ENCODE results near the gene SPAG17.

Gene SPAG17

GRCh38 chr1:118082984-118083383 lies 102.0 kb downstream of the SPAG17 start:
- H3K4me1 ChIP-seq (ENCODE audit: control insufficient read depth, insufficient read depth, low read length, unreplicated experiment), result no peaks in the 10 kb centered on the region
- H3K79me2 ChIP-seq (ENCODE audit: control insufficient read depth, insufficient read depth, low read length, unreplicated experiment), result no peaks in the 10 kb centered on the region
- H3K4me3 ChIP-seq (ENCODE audit: low read depth, low read length), result no peak overlapping the region
- H3K27ac ChIP-seq (ENCODE audit: low read depth, low read length), result no peak overlapping the region
- no peaks in the 10 kb centered on the region for H3K27me3 ChIP-seq (ENCODE audit: insufficient read depth, low read length)
- no peak overlapping the region for H2AFZ ChIP-seq (ENCODE audit: low read length, unreplicated experiment)
- H3K36me3 ChIP-seq (ENCODE audit: insufficient read depth, low read length), result no peaks in the 10 kb centered on the region

- Histone ChIP-seq H3K4me1 (ENCODE audit: control insufficient read depth, insufficient read depth, low read length, unreplicated experiment) (no peaks in the 10 kb centered on the region), H3K79me2 (ENCODE audit: control insufficient read depth, insufficient read depth, low read length, unreplicated experiment) (no peaks in the 10 kb centered on the region), H3K36me3 (ENCODE audit: insufficient read depth, low read length) (no peaks in the 10 kb centered on the region), H3K27me3 (ENCODE audit: insufficient read depth, low read length) (no peaks in the 10 kb centered on the region), H3K4me3 (ENCODE audit: low read depth, low read length) (peak overlapping the region; percentile 6; the same call in 1 of the 2 replicates), H3K27ac (ENCODE audit: low read depth, low read length) (no peak overlapping the region), H2AFZ (ENCODE audit: low read length, unreplicated experiment) (peak overlapping the region; percentile 31)
Observed at GRCh38 chr1:118081387-118081786, 103.6 kb downstream of the SPAG17 start.

GRCh38 chr1:118077331-118078045 lies 107.5 kb downstream of the SPAG17 start:
- Histone ChIP-seq H2AFZ (ENCODE audit: low read length, unreplicated experiment) (peak overlapping the region; percentile 79), H3K27ac (ENCODE audit: low read depth, low read length) (no peak overlapping the region), H3K79me2 (ENCODE audit: control insufficient read depth, insufficient read depth, low read length, unreplicated experiment) (no peaks in the 10 kb centered on the region), H3K27me3 (ENCODE audit: insufficient read depth, low read length) (no peaks in the 10 kb centered on the region), H3K4me1 (ENCODE audit: control insufficient read depth, insufficient read depth, low read length, unreplicated experiment) (no peaks in the 10 kb centered on the region), H3K36me3 (ENCODE audit: insufficient read depth, low read length) (no peaks in the 10 kb centered on the region), H3K4me3 (ENCODE audit: low read depth, low read length) (no peak overlapping the region)

GRCh38 chr1:118075116-118075515 lies 109.9 kb downstream of the SPAG17 start:
- no peak overlapping the region for H3K27ac ChIP-seq (ENCODE audit: low read depth, low read length)
- H2AFZ ChIP-seq (ENCODE audit: low read length, unreplicated experiment), result no peak overlapping the region
- no peaks in the 10 kb centered on the region for H3K4me1 ChIP-seq (ENCODE audit: control insufficient read depth, insufficient read depth, low read length, unreplicated experiment)
- H3K79me2 ChIP-seq (ENCODE audit: control insufficient read depth, insufficient read depth, low read length, unreplicated experiment), result no peaks in the 10 kb centered on the region
- no peaks in the 10 kb centered on the region for H3K27me3 ChIP-seq (ENCODE audit: insufficient read depth, low read length)
- no peak overlapping the region for H3K4me3 ChIP-seq (ENCODE audit: low read depth, low read length)
- no peaks in the 10 kb centered on the region for H3K36me3 ChIP-seq (ENCODE audit: insufficient read depth, low read length)

GRCh38 chr1:118073648-118074435 lies 111.2 kb downstream of the SPAG17 start:
- no peak overlapping the region for H2AFZ ChIP-seq (ENCODE audit: low read length, unreplicated experiment)
- no peaks in the 10 kb centered on the region for H3K27me3 ChIP-seq (ENCODE audit: insufficient read depth, low read length)
- no peaks in the 10 kb centered on the region for H3K4me1 ChIP-seq (ENCODE audit: control insufficient read depth, insufficient read depth, low read length, unreplicated experiment)
- H3K4me3 ChIP-seq (ENCODE audit: low read depth, low read length), result no peak overlapping the region
- H3K27ac ChIP-seq (ENCODE audit: low read depth, low read length), result no peak overlapping the region
- H3K79me2 ChIP-seq (ENCODE audit: control insufficient read depth, insufficient read depth, low read length, unreplicated experiment), result no peaks in the 10 kb centered on the region
- H3K36me3 ChIP-seq (ENCODE audit: insufficient read depth, low read length), result no peaks in the 10 kb centered on the region

- Histone ChIP-seq H3K27ac (ENCODE audit: low read depth, low read length) (no peak overlapping the region), H3K4me1 (ENCODE audit: control insufficient read depth, insufficient read depth, low read length, unreplicated experiment) (no peaks in the 10 kb centered on the region), H3K36me3 (ENCODE audit: insufficient read depth, low read length) (no peaks in the 10 kb centered on the region), H3K4me3 (ENCODE audit: low read depth, low read length) (no peak overlapping the region), H3K79me2 (ENCODE audit: control insufficient read depth, insufficient read depth, low read length, unreplicated experiment) (no peaks in the 10 kb centered on the region), H2AFZ (ENCODE audit: low read length, unreplicated experiment) (no peak overlapping the region), H3K27me3 (ENCODE audit: insufficient read depth, low read length) (no peaks in the 10 kb centered on the region)
Observed at GRCh38 chr1:118049981-118050380, 135.0 kb downstream of the SPAG17 start.

GRCh38 chr1:118047650-118048224 lies 137.3 kb downstream of the SPAG17 start:
- H3K4me3 ChIP-seq (ENCODE audit: low read depth, low read length), result no peak overlapping the region
- H3K79me2 ChIP-seq (ENCODE audit: control insufficient read depth, insufficient read depth, low read length, unreplicated experiment), result no peaks in the 10 kb centered on the region
- H3K27me3 ChIP-seq (ENCODE audit: insufficient read depth, low read length), result no peaks in the 10 kb centered on the region
- H2AFZ ChIP-seq (ENCODE audit: low read length, unreplicated experiment), result no peak overlapping the region
- H3K4me1 ChIP-seq (ENCODE audit: control insufficient read depth, insufficient read depth, low read length, unreplicated experiment), result peaks cover 4% of the 10 kb centered on the region
- H3K27ac ChIP-seq (ENCODE audit: low read depth, low read length), result no peak overlapping the region
- no peaks in the 10 kb centered on the region for H3K36me3 ChIP-seq (ENCODE audit: insufficient read depth, low read length)

GRCh38 chr1:118047006-118047649 lies 137.9 kb downstream of the SPAG17 start:
- H3K4me1 ChIP-seq (ENCODE audit: control insufficient read depth, insufficient read depth, low read length, unreplicated experiment), result peaks cover 10% of the 10 kb centered on the region
- no peaks in the 10 kb centered on the region for H3K79me2 ChIP-seq (ENCODE audit: control insufficient read depth, insufficient read depth, low read length, unreplicated experiment)
- H3K27ac ChIP-seq (ENCODE audit: low read depth, low read length), result no peak overlapping the region
- H2AFZ ChIP-seq (ENCODE audit: low read length, unreplicated experiment), result no peak overlapping the region
- no peaks in the 10 kb centered on the region for H3K27me3 ChIP-seq (ENCODE audit: insufficient read depth, low read length)
- H3K36me3 ChIP-seq (ENCODE audit: insufficient read depth, low read length), result no peaks in the 10 kb centered on the region
- H3K4me3 ChIP-seq (ENCODE audit: low read depth, low read length), result no peak overlapping the region

- H3K4me3 ChIP-seq (ENCODE audit: low read depth, low read length), result no peak overlapping the region
- H3K79me2 ChIP-seq (ENCODE audit: control insufficient read depth, insufficient read depth, low read length, unreplicated experiment), result no peaks in the 10 kb centered on the region
- H3K4me1 ChIP-seq (ENCODE audit: control insufficient read depth, insufficient read depth, low read length, unreplicated experiment), result peaks cover 11% of the 10 kb centered on the region
- no peak overlapping the region for H3K27ac ChIP-seq (ENCODE audit: low read depth, low read length)
- no peaks in the 10 kb centered on the region for H3K36me3 ChIP-seq (ENCODE audit: insufficient read depth, low read length)
- no peaks in the 10 kb centered on the region for H3K27me3 ChIP-seq (ENCODE audit: insufficient read depth, low read length)
- no peak overlapping the region for H2AFZ ChIP-seq (ENCODE audit: low read length, unreplicated experiment)
Observed at GRCh38 chr1:118043624-118044023, 141.4 kb downstream of the SPAG17 start.

GRCh38 chr1:118042501-118042900 lies 142.5 kb downstream of the SPAG17 start:
- no peaks in the 10 kb centered on the region for H3K27me3 ChIP-seq (ENCODE audit: insufficient read depth, low read length)
- no peak overlapping the region for H3K27ac ChIP-seq (ENCODE audit: low read depth, low read length)
- no peaks in the 10 kb centered on the region for H3K79me2 ChIP-seq (ENCODE audit: control insufficient read depth, insufficient read depth, low read length, unreplicated experiment)
- peaks cover 11% of the 10 kb centered on the region for H3K4me1 ChIP-seq (ENCODE audit: control insufficient read depth, insufficient read depth, low read length, unreplicated experiment)
- peak overlapping the region; percentile 21 for H2AFZ ChIP-seq (ENCODE audit: low read length, unreplicated experiment)
- peak overlapping the region; percentile 6; the same call in 1 of the 2 replicates for H3K4me3 ChIP-seq (ENCODE audit: low read depth, low read length)
- H3K36me3 ChIP-seq (ENCODE audit: insufficient read depth, low read length), result no peaks in the 10 kb centered on the region
